ENCODE measurements around the gene ATXN7L1.

Gene ATXN7L1

DNA sequence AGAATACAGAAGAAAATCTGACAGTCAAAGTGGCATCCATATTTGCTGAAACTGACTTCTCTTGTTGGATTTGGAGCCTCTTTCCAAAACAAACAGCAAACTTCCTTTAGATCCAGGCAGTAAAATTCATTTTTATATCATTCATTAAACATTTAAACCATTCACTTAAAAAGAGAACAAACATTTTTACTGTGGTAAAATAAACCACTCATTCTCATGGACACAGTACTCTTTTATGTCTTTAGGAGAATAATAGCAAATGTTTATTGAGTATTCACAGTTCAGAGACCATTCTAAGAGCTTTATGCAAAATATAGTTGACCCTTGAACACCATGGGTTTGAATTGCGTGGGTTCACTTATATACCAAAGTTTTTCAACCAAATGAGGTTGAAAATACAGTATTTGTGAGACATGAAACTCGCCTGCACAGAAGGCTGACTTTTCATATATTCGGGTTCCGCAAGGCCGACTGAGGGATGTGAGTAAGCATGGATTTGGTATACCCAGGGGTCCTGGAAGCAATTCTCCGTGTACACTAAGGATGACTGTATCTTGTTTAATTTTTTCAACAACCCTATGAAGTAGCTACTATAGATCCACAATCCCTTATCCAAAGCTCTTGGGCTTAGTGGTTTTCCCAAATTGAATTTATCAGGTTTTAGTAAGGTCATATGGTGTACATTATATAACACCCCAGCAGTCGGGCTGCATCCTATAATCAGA, 49.1 kb downstream of the ATXN7L1 start:
- no peak for DNase-seq (ENCODE audit: low read depth)

DNA sequence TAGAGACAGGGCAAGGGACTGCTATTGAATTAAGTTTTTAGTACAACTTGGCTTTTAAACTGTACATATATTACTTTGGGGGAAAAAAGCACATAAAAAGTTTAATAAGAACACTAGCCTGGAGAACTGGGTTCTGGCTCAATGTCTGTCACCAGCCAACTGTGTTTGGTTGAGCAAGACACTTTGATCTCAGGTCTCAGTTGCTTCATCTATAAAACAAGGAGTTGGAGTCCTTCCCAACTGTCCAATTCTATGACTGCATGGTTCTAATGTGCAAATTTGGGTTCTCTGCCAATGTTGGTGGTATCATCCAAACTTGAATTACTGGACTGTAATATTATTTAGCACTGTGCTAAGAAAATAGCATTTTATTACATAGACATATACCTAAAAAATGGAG, 50.3 kb downstream of the ATXN7L1 start:
- DNase-seq (ENCODE audit: low read depth) = no peak

- DNase-seq (ENCODE audit: low read depth) = no peak
Observed at GRCh38 chr7:105825371-105825770, 51.0 kb downstream of the ATXN7L1 start.

DNA sequence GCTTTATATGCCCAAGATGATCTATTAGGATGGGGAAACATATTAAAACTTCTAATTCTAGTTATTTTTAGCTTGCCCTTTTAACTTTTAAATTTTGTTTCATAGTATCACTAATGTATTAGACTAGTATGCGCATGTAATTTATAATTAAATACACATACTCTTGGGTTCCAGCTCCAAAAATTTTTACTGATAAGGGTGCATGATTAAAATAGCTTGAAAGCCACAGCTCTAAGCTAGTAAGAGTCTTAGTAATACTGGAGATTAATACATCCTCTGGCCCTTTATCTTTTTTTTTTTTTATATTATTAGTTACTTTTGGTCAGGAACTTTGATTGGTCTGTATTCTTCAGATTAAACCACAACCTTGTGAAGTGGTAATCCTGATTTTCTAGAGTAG, 53.6 kb downstream of the ATXN7L1 start:
- no peak for DNase-seq (ENCODE audit: low read depth)

- DNase-seq (ENCODE audit: low read depth) = no peak
Observed at GRCh38 chr7:105821527-105821926, 54.9 kb downstream of the ATXN7L1 start.

- DNase-seq (ENCODE audit: low read depth) = no peak
Observed at GRCh38 chr7:105820363-105821066, 55.9 kb downstream of the ATXN7L1 start.

DNA sequence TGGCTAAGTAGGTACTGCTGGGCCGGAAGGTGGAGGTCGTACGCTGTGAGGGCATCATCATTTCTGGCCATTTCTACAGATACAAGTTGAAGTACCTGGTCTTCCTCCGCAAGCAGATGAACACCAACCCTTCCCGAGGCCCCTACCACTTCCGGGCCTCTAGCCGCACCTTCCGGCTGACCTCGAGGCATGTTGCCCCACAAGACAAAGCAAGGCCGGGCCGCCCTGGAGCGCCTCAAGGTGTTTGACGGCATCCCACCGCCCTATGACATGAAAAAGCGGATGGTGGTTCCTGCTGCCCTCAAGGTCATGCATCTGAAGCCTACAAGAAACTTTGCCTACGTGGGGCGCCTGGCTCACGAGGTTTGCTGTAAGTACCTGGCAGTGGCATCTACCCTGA, 56.8 kb downstream of the ATXN7L1 start:
- no peak for DNase-seq (ENCODE audit: low read depth)

- DNase-seq (ENCODE audit: low read depth) = no peak
Observed at GRCh38 chr7:105816954-105817615, 59.3 kb downstream of the ATXN7L1 start.

GRCh38 chr7:105816266-105816843, 60.0 kb downstream of the ATXN7L1 start:
- DNase-seq (ENCODE audit: low read depth) = no peak

DNA sequence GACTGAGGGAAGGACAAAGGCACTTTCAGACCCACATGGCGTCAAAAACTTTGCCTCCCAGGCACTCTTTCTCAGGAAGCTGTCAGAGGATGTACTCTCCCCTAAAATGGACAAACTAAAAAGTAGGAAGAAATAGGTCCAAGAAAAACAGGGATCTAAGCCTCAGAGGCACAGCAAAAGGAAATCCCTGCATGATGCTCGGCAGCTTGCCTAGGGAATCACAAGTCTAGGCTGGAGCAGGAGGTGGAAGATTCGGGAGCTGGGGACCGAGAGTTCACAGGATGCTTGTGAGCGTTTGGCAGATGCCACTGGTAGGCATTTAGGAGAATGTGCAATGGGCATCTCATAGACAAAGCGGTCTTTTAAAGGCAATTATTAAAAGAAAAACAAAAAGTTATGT, 60.8 kb downstream of the ATXN7L1 start:
- DNase-seq (ENCODE audit: low read depth) = no peak

DNA sequence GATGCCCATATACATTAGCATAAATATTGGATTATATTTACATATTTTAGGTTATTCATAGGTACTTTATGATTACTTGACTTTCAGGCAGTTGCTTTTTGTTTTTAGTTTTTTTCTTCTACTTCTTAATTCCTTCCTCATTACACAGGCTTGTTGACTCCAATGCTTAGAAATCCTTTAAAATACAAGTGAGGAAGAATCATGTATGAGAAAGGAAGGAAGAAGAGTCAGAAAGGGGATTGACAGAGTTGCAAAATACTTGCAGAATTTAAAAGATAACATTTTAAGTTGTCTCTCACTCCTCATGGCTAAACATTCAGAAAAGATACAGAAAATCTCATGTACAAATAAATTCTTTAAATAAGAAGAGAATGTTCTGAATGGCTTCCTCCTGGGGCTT, 61.9 kb downstream of the ATXN7L1 start:
- no peak for DNase-seq (ENCODE audit: low read depth)

- no peak for DNase-seq (ENCODE audit: low read depth)
Observed at GRCh38 chr7:105811189-105811847, 65.1 kb downstream of the ATXN7L1 start.

DNA sequence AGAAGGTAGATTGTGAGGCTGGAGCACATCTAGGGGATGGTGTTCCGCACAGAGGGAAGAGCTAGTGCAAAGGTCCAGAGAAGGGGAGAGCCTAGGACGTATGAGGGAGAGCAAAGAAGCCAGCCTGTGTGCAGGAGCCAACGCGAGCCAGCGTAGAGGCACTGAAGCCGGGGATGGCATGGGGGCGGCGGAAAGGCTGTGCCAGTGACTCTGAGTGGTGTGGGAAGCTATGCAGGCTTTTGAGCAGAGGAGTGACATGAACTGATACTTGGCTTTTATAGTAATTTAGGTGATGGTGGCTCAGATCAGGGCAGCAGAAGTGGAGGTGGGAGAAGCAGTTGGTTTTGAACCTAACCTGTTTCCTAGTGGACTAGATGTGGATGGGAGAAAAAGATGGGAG, 65.8 kb downstream of the ATXN7L1 start:
- no peak for DNase-seq (ENCODE audit: low read depth)

DNA sequence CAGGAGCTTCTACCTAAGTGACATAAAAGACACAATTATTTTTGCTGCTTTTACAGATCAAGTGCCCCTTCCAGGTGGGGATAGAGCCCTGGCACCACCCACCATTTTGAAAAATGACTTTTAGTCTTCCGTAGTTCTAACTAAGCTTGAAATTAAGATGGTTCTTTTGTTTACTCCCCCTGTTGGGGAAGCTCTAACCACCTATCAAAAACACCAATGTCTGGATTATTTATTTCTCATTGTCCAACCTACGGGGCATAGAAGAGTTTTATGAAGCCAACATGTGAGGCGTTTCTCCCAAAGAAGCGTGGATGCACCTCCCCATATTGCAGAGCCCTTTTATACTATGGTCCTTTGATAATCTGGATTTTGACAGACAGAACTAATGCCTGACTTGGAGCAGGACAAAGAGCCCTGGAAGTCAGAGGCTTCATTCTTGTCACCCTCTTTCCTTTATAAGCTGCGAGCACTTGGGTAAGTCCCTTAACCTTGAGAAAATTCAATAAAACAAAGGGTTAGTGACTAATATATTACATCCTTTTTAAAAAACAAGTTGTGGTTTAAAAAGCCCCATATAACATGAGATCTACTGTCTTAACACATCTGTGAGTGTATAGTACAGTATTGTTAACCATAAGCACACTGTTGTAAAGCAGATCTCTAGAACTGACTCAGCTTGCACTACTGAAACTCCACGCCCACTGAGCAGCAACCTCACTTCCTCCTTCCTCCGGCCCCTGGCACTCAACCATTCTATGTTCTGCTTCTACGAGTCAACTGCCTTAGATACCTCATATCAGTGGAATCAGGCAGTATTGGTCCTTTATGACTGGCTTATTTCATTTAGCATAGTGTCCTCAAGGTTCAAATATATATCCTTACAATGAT, 67.5 kb downstream of the ATXN7L1 start:
- no peak for DNase-seq (ENCODE audit: low read depth)

DNA sequence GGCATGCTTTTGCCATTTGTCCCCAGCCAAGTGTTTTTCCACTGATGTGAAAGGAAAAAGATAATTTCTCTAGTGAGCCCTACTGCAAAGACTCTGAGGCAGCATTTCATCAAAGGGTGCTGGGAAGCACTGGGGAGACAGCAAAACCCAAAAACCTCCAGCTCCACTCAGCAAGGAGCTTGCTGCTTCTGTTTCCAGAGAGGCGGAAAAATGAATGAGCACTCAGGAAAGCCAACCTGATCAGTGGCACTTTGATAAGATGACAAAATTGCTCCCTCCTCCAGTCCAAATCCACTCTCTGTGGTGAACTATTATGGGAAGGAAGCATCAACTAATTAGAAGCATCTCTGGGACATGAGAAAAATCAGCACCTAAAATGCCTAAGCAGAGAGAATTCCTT, 68.2 kb downstream of the ATXN7L1 start:
- DNase-seq (ENCODE audit: low read depth) = no peak

DNA sequence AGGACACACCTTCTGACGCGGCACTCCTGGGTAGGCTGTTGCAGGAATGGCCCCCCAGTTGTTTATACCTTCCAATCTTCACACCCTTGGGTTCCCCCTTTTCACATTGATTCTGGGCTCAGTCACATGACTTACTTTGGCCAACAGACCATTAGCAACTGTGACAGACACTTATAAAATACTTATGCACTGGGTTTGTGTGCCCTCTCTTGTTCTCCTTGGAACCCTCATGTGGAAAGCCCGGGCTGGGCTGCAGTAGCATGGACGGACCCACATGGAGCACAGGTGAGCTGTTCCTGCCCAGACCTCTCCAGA, 69.0 kb downstream of the ATXN7L1 start:
- no peak for DNase-seq (ENCODE audit: low read depth)

DNA sequence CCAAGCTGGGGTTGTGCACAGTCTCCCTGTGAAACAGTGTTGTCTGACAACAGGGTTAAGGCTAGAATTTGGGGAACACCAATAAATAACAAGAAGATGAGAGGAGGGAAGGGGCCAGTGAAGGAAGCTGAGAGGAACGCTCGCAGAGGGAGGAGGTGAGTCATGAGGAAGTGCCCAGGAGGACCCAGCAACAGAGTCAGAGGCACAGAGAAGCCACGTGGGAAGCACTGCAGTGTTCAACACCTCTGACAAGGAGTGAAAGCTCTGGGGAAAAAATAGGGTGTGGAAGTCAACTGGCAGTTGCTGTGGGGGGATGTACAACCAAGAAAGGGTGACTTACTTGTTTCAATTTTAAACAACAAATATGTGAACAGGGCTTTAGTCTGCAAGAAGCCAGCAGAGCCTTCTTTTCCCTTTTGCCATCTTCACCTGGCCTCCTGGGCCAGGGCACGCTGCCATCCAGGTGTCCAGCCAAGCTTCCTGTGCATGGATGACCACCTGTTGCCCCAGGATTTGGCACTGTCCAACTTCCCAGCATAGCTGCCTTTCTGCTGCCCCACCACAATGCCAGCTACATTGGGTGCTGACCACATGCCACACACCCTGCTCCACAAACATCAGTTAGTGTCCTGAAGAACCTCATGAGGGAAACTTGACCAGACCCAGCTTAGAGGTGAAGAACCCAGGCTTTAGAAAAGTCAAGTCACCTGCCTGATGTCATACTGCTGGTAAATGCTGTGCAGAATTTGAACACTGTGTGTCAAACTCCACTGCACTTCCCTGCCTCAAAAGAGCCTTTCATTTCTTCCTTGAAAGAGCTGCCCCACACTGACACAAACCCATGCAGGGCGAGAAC, 69.6 kb downstream of the ATXN7L1 start:
- no peak for DNase-seq (ENCODE audit: low read depth)

GRCh38 chr7:105805447-105806019, 70.9 kb downstream of the ATXN7L1 start:
- no peak for DNase-seq (ENCODE audit: low read depth)

DNA sequence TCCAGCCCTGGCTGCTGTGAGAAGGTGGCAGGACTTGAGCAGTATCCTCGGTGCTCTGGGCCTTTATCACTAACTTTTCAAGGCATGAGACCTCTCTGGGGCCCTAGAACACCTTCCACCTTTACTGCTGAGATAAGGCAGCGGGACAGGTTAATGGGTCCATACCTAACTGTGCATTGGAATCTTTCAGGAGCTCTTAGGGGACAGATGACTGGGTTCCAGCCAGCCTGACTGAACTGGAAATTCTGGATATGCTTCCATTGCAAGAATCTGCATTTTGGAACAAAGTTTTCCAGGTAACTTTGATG, 73.0 kb downstream of the ATXN7L1 start:
- no peak for DNase-seq (ENCODE audit: low read depth)

Data from fibroblast of the conjunctiva (primary cell).